ENCODE results near the gene ZNF438.

ZNF438 gene

DNA sequence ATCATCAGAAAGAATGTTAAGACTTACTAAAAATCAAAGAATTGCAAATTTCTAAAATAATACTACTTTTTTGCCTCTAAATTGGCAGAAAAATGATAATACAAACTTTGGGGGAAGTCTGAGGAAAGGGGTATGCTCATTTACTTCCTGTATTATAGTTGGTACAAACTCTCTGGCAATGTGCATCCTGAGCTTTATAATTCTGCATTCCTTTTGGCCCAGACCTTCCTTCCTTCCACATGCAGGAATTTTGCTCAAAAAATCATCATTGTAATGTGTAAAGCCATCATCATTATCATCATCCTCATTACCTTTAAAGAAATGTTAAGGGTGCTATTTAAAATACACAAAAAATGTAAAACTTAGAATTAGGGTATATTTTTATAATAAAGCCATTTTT lies 148.5 kb downstream of the ZNF438 start:
- DNase-seq (ENCODE audit: low read depth): no peak

GRCh38 chr10:30882281-30882680 lies 149.4 kb downstream of the ZNF438 start:
- no peak for DNase-seq (ENCODE audit: low read depth)

DNA sequence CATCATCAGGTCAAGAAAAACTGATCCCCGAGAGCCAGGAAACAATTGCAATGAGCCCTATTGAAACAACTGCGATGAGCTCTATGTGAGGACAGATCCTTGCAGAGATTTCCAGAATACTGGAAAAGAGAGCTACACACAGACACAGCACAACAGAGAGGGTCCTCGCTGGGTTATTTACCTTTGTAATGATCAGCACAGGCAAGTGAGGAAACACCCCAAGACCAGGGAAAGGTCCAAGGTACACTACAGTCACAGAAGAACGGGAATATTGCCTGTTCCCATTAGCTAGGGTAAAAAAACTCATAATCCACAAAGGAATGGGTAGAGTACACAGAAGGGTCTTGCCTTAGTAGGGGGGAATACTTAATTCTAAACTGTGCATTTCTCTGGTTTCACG lies 152.7 kb downstream of the ZNF438 start:
- no peak for DNase-seq (ENCODE audit: low read depth)

DNA sequence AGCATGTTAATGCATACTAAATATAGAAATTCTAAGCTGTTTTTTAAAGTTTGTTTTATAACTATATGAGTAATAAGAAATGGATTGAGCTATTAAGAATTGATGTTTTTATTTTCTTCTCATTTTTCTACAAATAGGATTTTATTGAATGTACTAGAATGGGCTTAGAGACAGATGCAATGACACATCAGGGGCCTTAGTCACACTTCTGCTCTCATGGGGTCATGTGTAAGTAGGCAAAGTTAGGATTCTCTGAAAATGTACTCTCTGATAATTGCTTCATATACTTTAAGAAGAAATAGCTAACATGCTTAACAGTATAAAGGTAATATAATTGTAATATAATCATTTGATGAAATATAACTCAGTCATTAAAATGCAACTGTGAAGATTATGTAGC lies 154.6 kb downstream of the ZNF438 start:
- no peak for DNase-seq (ENCODE audit: low read depth)

DNA sequence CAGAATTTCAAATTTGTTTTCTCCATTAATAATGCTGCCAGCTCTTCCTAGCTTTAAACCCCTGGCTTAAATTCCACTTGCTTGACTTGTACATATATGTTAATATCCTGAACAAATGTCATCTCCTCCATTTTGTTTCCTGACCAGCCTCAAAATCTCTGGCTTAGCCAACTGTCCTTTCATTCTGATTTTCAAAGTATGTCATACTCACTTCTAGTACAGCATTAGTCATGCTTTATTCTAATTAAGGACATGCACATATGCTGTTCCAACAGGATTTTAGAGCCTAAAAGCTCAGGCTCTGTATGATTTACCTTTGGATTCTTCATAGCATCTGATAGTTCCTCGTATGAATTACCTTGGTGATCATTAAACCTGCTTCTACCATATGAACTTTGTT lies 158.3 kb downstream of the ZNF438 start:
- DNase-seq (ENCODE audit: low read depth): no peak

- DNase-seq (ENCODE audit: low read depth): no peak
These were observed 160.8 kb downstream of the ZNF438 start for GRCh38 chr10:30870896-30871295.

DNA sequence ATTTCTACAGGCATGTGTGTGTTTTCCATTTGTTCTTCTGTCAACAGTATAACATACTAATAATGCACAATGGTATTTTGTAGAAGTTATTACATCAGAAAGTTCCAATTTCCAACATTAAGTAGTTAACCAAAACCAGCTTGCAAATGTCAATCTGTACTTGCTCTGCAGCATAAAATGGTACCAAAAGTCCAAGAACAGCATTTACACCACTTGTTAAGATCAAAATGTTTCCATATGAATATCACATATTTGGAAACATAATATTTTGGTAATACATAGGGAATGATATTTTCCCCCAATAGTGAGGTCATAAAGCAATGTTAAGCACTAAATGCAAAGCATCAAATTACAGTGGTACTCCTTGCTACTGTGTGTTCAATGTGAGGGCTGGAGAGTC lies 162.1 kb downstream of the ZNF438 start:
- no peak for DNase-seq (ENCODE audit: low read depth)

DNA sequence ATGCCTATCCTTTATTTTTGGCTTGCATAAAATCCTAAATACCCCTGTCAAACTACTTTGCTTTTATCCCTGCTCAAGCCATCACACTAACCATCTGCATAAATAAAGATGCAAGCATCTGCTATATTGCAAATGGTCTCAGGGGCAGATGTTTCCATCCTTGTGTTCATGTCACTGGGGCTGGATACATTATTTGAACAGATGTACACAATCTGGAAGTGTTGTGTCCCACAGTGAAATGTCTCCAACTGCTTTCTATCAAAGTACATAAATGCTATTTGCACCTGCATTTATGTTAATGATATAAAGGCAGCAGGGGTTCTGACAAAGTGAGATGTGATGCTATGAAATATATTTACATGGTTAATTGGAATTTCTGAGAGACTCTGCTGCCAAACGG lies 163.1 kb downstream of the ZNF438 start:
- DNase-seq (ENCODE audit: low read depth): no peak

DNA sequence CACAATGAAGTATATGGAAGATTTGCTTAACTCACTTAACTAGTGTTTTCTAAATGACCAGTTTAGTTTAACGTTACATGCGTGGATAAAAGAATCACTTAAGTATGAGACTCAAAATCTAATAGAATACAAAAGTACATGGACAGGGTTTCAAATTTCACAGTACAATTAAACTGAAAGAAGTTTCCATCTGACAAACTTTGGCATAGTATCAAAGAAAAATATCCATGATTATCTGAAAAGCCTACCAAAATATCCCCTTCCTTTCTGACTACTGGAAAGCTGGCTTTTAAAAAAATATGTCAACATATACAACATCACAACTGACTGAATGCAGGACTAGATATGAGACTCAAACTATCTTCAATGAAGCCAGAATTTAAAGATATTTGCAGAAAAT lies 164.8 kb downstream of the ZNF438 start:
- DNase-seq (ENCODE audit: low read depth): no peak

GRCh38 chr10:30865141-30865926 lies 166.3 kb downstream of the ZNF438 start:
- no peak for DNase-seq (ENCODE audit: low read depth)

- no peak for DNase-seq (ENCODE audit: low read depth)
These were observed 168.0 kb downstream of the ZNF438 start for GRCh38 chr10:30863516-30864210.

DNA sequence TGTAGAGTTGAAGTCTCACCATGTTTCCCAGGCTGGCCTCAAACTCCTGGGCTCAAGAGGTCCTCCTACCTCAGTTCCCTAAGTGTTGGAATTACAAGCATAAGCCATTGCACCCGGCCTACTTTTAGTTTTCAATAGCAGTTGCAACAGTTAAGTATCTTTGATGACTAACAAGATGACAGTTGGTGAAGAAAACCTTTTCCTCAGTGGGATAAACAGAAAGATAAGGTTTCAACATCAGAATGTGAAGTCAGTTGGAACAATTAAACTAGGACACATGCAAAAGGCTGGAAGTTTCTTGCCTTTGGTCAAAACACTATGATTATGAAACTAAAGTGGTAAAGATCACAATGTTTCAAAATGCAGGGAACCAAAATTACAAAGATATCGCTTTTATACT lies 169.2 kb downstream of the ZNF438 start:
- DNase-seq (ENCODE audit: low read depth): no peak

DNA sequence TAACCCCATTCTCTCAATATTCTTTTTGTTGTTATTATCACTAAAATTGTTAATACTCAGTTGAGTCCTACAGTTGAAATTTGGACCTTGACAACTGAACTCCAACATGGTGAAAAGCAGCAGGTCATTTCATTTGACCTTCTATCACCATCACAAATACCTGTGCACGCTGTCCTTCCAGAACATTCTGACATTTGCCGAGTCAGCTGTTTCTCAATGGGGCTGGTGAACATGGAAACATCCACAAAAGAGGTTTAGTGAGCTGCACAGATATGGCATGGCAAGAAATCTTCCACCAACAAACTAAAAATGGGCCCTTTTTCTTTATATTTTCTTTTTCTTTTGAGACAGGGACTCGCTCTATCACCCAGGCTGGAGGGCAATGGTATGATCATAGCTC lies 169.7 kb downstream of the ZNF438 start:
- no peak for DNase-seq (ENCODE audit: low read depth)

DNA sequence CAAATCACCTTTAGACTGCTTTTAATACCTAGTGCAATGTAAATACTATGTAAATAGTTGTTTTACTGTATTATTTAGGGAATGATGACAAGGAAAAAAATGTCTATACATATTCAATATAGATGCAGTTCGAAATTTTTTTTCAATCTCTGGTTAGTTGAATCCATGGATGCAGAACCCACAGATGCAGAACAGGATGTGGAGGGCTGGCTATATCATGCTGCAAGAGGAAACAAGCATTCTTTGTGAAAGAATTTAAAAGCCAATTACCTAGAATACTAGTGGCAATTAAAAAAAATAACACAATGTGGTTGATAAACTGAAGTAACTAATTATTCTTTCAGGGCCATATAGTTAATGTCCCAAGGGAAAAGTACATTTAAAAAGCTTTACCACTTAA lies 170.4 kb downstream of the ZNF438 start:
- no peak for DNase-seq (ENCODE audit: low read depth)

GRCh38 chr10:30858499-30858898 lies 173.2 kb downstream of the ZNF438 start:
- DNase-seq (ENCODE audit: low read depth): no peak

GRCh38 chr10:30857803-30858202 lies 173.9 kb downstream of the ZNF438 start:
- no peak for DNase-seq (ENCODE audit: low read depth)

GRCh38 chr10:30855131-30855530 lies 176.5 kb downstream of the ZNF438 start:
- no peak for DNase-seq (ENCODE audit: low read depth)

DNA sequence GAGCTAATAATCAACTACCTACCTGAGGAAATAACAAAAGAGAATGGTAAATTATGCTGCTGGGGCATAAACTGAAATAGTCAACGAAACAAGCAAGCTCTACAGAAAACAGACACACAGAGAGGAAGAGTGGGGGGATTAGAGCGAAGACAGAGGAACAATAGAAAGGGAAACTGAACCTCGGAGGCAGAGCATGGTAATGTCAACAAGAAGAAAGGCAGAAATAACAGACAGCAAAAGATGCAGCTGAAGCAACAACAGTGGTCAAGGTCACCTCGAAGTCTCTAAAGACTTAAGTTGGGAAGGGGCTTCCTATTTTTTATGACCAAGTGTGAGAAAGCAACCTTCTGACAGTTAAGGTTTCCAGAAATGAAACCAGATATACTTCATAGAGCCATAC lies 177.0 kb downstream of the ZNF438 start:
- DNase-seq (ENCODE audit: low read depth): no peak

- DNase-seq (ENCODE audit: low read depth): no peak
These were observed 178.6 kb downstream of the ZNF438 start for GRCh38 chr10:30853066-30853465.

DNA sequence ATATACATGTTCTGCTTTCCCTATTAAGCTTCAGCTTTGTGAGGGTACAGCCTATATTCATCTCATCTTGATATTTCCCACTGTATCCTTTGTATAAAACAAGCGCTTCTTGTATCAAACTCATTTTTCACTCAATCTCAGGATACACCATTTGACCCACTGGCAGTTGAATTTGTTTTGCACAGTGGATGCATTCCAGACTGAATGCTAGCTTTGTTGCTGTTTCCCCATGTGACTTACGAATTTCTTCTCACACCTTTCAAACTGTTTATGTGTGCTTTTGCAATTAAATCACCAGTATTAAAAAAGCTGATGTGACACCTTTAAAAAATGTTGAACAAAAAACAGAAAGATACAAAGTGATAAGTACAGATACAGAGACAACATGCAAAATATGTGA lies 180.9 kb downstream of the ZNF438 start:
- no peak for DNase-seq (ENCODE audit: low read depth)

- DNase-seq (ENCODE audit: low read depth): no peak
These were observed 182.2 kb downstream of the ZNF438 start for GRCh38 chr10:30849231-30850035.

DNA sequence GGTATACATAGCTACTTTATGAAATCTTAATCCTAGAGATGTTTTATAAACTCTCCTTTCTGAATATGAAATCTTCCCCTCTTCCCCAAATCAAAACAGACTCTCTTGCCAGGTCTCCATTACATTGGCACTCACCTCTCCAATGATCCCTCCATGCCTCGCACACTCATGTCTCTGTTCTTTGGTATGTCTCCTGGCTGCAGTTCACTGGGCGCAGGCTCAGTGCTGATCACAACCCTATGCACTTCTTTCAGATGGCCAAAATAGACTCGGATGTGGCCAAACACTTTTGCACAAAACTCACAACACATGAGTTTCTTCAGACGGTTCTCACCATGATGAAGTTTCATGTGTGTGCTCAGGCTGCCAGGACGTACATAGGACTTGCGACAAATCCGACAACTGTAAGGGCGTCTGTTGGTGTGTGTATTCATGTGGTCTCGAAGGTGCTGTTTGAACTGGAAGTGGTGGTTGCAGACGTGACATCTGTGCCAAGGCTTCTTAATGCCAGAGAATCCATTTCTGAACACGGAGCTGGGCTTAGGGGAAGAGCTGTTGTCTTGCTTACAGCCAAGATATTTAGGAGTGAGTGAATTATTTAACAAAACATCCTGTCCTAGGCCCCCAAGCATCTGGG lies 183.2 kb downstream of the ZNF438 start:
- no peak for DNase-seq (ENCODE audit: low read depth)
